Measurements from ENCODE around the gene ZNF580. TPM values are rescaled to one million over a fixed set of nuclear protein-coding genes. Genes with fewer than 3 reads are reported as not detected.

The ZNF580 gene
- total RNA-seq, 1 donor from 2014 or later = 163 TPM

DNA sequence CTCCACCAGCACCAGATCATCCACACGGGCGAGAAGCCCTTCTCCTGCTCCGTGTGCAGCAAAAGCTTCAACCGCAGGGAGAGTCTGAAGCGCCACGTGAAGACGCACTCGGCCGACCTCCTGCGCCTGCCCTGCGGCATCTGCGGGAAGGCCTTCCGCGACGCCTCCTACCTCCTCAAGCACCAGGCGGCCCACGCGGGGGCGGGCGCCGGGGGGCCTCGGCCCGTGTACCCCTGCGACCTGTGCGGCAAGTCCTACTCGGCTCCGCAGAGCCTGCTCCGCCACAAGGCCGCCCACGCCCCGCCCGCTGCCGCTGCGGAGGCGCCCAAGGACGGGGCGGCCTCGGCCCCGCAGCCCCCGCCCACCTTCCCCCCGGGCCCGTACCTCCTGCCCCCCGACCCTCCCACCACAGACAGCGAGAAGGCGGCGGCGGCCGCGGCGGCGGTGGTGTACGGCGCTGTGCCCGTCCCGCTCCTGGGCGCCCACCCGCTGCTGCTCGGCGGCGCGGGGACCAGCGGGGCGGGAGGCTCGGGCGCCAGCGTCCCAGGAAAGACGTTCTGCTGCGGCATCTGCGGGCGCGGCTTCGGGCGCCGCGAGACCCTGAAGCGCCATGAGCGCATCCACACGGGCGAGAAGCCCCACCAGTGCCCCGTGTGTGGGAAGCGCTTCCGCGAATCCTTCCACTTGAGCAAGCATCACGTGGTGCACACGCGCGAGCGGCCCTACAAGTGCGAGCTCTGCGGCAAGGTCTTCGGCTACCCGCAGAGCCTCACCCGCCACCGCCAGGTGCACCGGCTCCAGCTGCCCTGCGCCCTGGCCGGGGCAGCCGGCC, 25.9 kb upstream of the ZNF580 start:
- intact Hi-C loops (cut with DNase I) = no loop called here

DNA sequence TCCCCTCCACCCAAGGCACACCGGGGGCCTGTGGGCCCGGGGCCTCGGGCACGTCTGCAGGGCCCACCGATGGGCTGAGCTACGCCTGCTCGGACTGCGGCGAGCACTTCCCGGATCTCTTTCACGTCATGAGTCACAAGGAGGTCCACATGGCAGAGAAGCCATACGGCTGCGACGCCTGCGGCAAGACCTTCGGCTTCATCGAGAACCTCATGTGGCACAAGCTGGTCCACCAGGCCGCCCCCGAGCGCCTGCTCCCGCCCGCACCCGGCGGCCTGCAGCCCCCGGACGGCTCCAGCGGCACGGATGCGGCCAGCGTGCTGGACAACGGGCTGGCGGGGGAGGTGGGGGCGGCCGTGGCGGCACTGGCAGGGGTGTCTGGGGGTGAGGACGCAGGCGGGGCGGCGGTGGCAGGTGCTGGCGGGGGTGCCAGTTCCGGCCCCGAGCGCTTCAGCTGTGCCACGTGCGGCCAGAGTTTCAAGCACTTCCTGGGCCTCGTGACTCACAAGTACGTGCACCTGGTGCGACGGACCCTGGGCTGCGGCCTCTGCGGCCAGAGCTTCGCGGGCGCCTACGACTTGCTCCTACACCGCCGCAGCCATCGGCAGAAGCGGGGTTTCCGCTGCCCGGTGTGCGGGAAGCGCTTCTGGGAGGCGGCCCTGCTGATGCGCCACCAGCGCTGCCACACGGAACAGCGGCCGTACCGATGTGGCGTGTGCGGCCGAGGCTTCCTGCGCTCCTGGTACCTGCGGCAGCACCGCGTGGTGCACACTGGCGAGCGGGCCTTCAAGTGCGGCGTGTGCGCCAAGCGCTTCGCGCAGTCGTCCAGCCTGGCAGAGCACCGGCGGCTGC, 25.0 kb upstream of the ZNF580 start:
- Histone ChIP-seq H3K36me3 (peaks cover 32 to 36% of the 10 kb centered on the region in 2 donors), H3K4me1 (no peaks in the 10 kb centered on the region), H3K27ac (no peak overlapping the region), H3K9me3 (no peaks in the 10 kb centered on the region), H3K27me3 (no peaks in the 10 kb centered on the region), H3K4me3 (no peak overlapping the region)
- no peak for TF ChIP-seq CTCF (IDR thresholded peaks at IDR 0.05)
- no peak for DNase-seq (ENCODE audit: low spot score in 2 of 2)
- intact Hi-C loops (cut with DNase I) = no loop called here

More for the DNA sequence above, 25.9 kb upstream of the ZNF580 start:
- DNase-seq (ENCODE audit: low spot score in 2 of 2) = no peak
- Histone ChIP-seq H3K9me3 (no peaks in the 10 kb centered on the region), H3K4me1 (no peaks in the 10 kb centered on the region), H3K27ac (no peak overlapping the region), H3K4me3 (no peak overlapping the region), H3K36me3 (peaks cover 32 to 44% of the 10 kb centered on the region in 2 donors), H3K27me3 (no peaks in the 10 kb centered on the region)
- TF ChIP-seq CTCF (IDR thresholded peaks at IDR 0.05) = no peak

GRCh38 chr19:55616395-55616875, 24.4 kb upstream of the ZNF580 start:
- Histone ChIP-seq H3K36me3 (peaks cover 34 to 36% of the 10 kb centered on the region in 2 donors), H3K4me1 (no peaks in the 10 kb centered on the region), H3K4me3 (no peak overlapping the region), H3K27ac (no peak overlapping the region), H3K9me3 (no peaks in the 10 kb centered on the region), H3K27me3 (no peaks in the 10 kb centered on the region)
- intact Hi-C loops (cut with DNase I) = no loop called here
- no peak for DNase-seq (ENCODE audit: low spot score in 2 of 2)
- no peak for TF ChIP-seq CTCF (IDR thresholded peaks at IDR 0.05)

DNA sequence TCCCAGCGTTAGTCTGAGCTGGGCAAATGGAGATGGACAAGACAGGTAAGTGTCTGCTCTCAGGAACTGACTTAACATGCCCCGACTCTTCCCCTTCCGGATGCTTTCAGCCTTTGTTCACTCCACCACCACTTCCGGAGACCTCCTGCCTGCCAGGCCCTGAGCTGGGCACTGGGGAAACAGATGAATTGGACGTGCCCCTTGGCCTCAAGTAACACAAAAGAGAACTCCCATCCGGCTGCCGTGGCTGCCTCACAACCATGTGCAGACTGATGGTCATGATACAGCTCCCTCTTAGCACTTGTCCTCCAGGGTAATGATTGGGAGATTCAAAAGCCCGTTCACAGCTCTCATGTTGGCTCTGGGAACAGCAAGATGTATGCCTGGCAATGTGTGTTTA, 23.4 kb upstream of the ZNF580 start:
- peaks cover 34 to 45% of the 10 kb centered on the region in 2 donors for H3K36me3 ChIP-seq
- intact Hi-C loops (cut with DNase I) = no loop called here
- H3K4me1 ChIP-seq = no peaks in the 10 kb centered on the region
- H3K27me3 ChIP-seq = no peaks in the 10 kb centered on the region
- H3K9me3 ChIP-seq = no peaks in the 10 kb centered on the region
- H3K4me3 ChIP-seq = no peak overlapping the region
- DNase-seq (ENCODE audit: low spot score in 2 of 2) = no peak
- no peak for TF ChIP-seq CTCF (IDR thresholded peaks at IDR 0.05)
- H3K27ac ChIP-seq = no peak overlapping the region

DNA sequence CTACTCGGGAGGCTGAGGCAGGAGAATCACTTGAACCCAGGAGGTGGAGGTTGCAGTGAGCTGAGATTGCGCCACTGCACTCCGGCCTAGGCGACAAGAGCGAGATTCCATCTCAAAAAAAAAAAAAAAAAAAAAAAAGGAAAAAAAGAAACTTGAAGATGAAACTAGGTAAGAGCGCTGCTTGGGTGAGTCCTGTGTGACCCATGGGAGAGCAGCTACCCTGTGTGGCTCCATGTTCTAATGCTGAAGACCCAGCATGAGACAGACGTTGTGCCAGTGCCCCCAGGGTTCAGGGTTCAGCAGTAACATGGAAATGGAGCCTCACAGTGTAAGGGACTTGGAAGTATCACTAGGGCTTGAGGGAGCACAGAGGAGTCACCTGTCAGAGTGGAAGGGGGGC, 22.4 kb upstream of the ZNF580 start:
- no peak for TF ChIP-seq CTCF (IDR thresholded peaks at IDR 0.05)
- Histone ChIP-seq H3K36me3 (peaks cover 34 to 48% of the 10 kb centered on the region in 2 donors), H3K27me3 (no peaks in the 10 kb centered on the region), H3K9me3 (no peaks in the 10 kb centered on the region), H3K27ac (no peak overlapping the region), H3K4me1 (no peaks in the 10 kb centered on the region), H3K4me3 (no peak overlapping the region)
- no peak for DNase-seq (ENCODE audit: low spot score in 2 of 2)
- intact Hi-C loops (cut with DNase I) = no loop called here

Data from ascending aorta (tissue), 2 donors.